Progenitor cell of endocrine pancreas (in vitro differentiated cells): ENCODE data around the gene DLX3. TPM values are rescaled to one million over a fixed set of nuclear protein-coding genes. Genes with fewer than 3 reads are reported as not detected.

Experiments used
- DNase-seq: peaks from one replicate; pipeline ENCODE4 v3.0.0; 2021; ENCODE audit warnings: low spot score; ENCODE audit not compliant: unreplicated experiment
- H3K27ac Mint-ChIP-seq: 2 replicates; pipeline ENCODE4 v1.8.0; 2021; ENCODE audit warnings: mild to moderate bottlenecking, moderate library complexity, mixed read lengths
- H3K27me3 Mint-ChIP-seq: 2 replicates; pipeline ENCODE4 v1.8.0; 2021; ENCODE audit warnings: mixed read lengths
- H3K36me3 Mint-ChIP-seq: 2 replicates; pipeline ENCODE4 v1.8.0; 2022; ENCODE audit warnings: mixed read lengths; ENCODE audit not compliant: insufficient read depth
- H3K4me1 Mint-ChIP-seq: 2 replicates; pipeline ENCODE4 v1.8.0; 2021; ENCODE audit warnings: low read depth, mixed read lengths
- H3K4me3 Mint-ChIP-seq: 2 replicates; pipeline ENCODE4 v1.8.0; 2021; ENCODE audit warnings: low read depth, mild to moderate bottlenecking, moderate library complexity, mixed read lengths
- H3K9me3 Mint-ChIP-seq: 2 replicates; pipeline ENCODE4 v1.8.0; 2021; ENCODE audit warnings: low read depth, mixed read lengths
- CTCF ChIP-seq: fragments of 200-600 bp; sonication (generic); IDR thresholded peaks from one replicate; pipeline ENCODE4 v1.5.0; 2021; ENCODE audit warnings: antibody characterized with exemption, mild to moderate bottlenecking; ENCODE audit not compliant: unreplicated experiment
- total RNA-seq: library from RNA; stranded (reverse); gene quantifications from 2 replicates; pipeline ENCODE4 v1.2.1, GENCODE V29; 2021

The DLX3 gene
- total RNA-seq, 1 donor from 2014 or later: 1.8 TPM

- H3K36me3 Mint-ChIP-seq: no peaks in the 10 kb centered on the region
- H3K4me1 Mint-ChIP-seq: peaks cover 17% of the 10 kb centered on the region
- no peaks in the 10 kb centered on the region for H3K9me3 Mint-ChIP-seq
- peaks cover 11% of the 10 kb centered on the region for H3K27me3 Mint-ChIP-seq
- DNase-seq: no peak
- TF ChIP-seq CTCF: no peak
- no peak overlapping the region for H3K27ac Mint-ChIP-seq
- H3K4me3 Mint-ChIP-seq: no peak overlapping the region
These were observed 44.0 kb upstream of the DLX3 start for GRCh38 chr17:50039058-50039457.

- H3K9me3 Mint-ChIP-seq: no peaks in the 10 kb centered on the region
- H3K4me3 Mint-ChIP-seq: no peak overlapping the region
- no peak for TF ChIP-seq CTCF
- no peaks in the 10 kb centered on the region for H3K36me3 Mint-ChIP-seq
- DNase-seq: no peak
- H3K4me1 Mint-ChIP-seq: peaks cover 18% of the 10 kb centered on the region
- peaks cover 15% of the 10 kb centered on the region for H3K27me3 Mint-ChIP-seq
- H3K27ac Mint-ChIP-seq: no peak overlapping the region
These were observed 42.5 kb upstream of the DLX3 start for GRCh38 chr17:50037321-50038107.

- no peak for DNase-seq
- Mint-ChIP-seq H3K9me3 (no peaks in the 10 kb centered on the region), H3K36me3 (no peaks in the 10 kb centered on the region), H3K4me1 (peaks cover 18% of the 10 kb centered on the region), H3K27me3 (peaks cover 15% of the 10 kb centered on the region), H3K4me3 (no peak overlapping the region), H3K27ac (peak overlapping the region; percentile 54)
- no peak for TF ChIP-seq CTCF
These were observed 41.6 kb upstream of the DLX3 start for GRCh38 chr17:50036455-50037261.

GRCh38 chr17:50035945-50036344, 40.9 kb upstream of the DLX3 start:
- no peak for DNase-seq
- H3K4me1 Mint-ChIP-seq: peaks cover 18% of the 10 kb centered on the region
- H3K9me3 Mint-ChIP-seq: no peaks in the 10 kb centered on the region
- TF ChIP-seq CTCF: no peak
- H3K4me3 Mint-ChIP-seq: no peak overlapping the region
- H3K27ac Mint-ChIP-seq: no peak overlapping the region
- H3K36me3 Mint-ChIP-seq: no peaks in the 10 kb centered on the region
- H3K27me3 Mint-ChIP-seq: peaks cover 15% of the 10 kb centered on the region

- no peak for TF ChIP-seq CTCF
- no peak overlapping the region for H3K27ac Mint-ChIP-seq
- H3K27me3 Mint-ChIP-seq: peaks cover 16% of the 10 kb centered on the region
- H3K36me3 Mint-ChIP-seq: no peaks in the 10 kb centered on the region
- no peak overlapping the region for H3K4me3 Mint-ChIP-seq
- H3K4me1 Mint-ChIP-seq: peaks cover 18% of the 10 kb centered on the region
- H3K9me3 Mint-ChIP-seq: no peaks in the 10 kb centered on the region
- no peak for DNase-seq
These were observed 40.4 kb upstream of the DLX3 start for GRCh38 chr17:50035421-50035879.
